ENCODE data around the gene NTN1.

- no peak for TF ChIP-seq EZH2 (IDR thresholded peaks at IDR 0.05; ENCODE audit: insufficient read depth, poor library complexity, severe bottlenecking)
- no peak for TF ChIP-seq EZH2phosphoT487 (IDR thresholded peaks at IDR 0.05; ENCODE audit: insufficient read depth, low read depth)
Measured at GRCh38 chr17:9080983-9081382, 59.7 kb downstream of the NTN1 start.
